Hematopoietic multipotent progenitor cell (in vitro differentiated cells): ENCODE results near the gene CABCOCO1. TPM values are rescaled to one million over a fixed set of nuclear protein-coding genes. Genes with fewer than 3 reads are reported as not detected.

Source experiments
- DNase-seq, 3 donors: peaks; one replicate each; pipeline ENCODE4 v3.0.0-alpha.2; 2011 to 2015; ENCODE audit warnings: low read depth in 2 of 3, low spot score in 2 of 3
- total RNA-seq: library from RNA; depleted of rRNA; stranded (reverse); fragments of >200 nt; gene quantifications from one replicate; pipeline ENCODE4 v1.2.3, GENCODE V29; 2012

Gene CABCOCO1, protein sequence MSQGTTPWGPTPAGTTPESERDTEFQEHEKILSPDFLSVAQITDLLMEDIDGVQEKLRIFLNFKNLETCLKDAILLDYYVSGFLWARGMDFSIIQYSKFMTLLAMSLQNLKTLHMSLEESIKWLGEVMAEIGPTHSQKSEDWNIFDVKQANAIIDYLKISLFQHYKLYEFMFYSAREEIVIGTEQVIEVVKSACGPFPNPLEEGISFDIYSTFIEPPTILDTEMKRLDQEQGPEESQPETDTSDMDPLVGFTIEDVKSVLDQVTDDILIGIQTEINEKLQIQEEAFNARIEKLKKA
- not detected for total RNA-seq

DNA sequence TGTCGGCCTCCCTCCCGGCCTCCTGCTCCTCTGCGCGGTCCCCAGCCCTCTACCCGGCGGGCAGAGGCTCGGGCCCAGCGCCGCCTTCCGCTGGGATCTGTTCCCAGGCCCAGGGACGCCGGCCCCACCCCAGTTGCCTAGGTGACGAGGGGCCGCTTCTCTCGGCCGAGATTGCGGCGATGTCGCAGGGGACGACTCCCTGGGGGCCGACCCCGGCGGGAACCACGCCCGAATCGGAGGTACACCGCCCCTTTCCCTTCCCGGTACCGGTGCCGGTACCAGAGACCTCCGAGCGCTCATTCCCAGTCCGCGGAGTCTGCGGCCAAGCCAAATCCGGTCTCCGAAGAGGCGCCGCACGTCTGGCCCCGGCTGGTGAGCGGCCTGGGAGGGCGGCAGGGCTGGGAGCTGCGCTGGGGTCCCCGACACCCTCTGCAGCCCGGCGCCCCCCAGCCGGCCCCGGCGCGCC is at the start of gene CABCOCO1:
TSS of gene CABCOCO1 (plus strand) at position 136 of the 466 bp plus-strand sequence. CDS start at position 180, 44 bp downstream.
- no peak for DNase-seq

DNA sequence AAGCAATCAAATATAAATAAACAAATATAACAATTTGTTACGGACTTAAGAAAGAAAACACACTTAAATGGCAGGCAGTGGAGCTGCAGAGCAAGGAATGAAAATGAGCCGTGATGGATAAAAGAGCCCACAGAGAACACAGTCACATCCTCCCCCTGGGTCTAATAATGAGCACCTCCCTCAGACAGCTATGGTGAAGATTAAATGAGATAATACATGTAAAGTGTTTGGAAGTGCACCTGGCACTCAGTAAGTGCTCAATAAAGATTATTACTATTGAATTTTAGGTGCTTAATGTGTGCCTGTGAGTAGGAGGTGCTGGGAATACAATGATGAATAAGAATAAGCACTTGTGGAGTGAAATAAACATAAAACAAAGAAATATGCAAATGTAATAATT is 49.1 kb upstream of the CABCOCO1 start:
- no peak for DNase-seq

DNA sequence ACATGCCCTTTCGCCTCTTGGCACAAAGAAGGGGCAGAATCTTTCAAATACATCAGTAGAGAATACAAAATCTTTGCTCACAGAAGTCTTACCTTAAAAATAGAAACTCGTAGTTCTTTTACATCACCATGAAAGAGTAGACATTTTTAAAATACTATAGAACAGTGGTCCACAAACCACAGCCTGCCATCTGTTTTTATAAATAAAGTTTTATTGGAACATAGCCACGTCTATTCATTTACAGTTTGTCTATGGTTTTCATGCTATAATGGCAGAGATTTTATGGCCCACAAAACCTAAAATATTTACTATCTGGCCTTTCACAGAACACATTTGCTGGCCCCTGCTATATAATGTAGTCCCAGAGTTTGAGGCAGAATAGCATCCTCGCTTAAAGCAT is 46.1 kb upstream of the CABCOCO1 start:
- no peak for DNase-seq

DNA sequence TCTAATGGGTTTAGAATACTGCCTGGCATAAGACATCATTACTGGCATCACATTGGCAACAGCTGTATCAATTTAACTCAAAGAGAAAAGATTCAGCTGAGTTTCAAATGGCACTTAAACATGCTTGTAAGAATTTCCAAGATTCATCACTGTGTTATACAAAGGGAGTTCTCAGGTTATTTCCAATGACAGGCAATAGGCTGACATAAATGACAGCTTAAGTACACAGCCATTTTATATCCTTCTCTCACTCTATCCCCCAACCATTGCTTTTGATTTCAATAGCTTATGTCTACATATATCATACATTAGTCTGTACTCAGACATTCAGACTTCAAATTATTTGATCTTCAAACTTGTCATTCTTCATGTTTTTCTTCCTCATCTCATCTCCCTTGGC is 45.5 kb upstream of the CABCOCO1 start:
- no peak for DNase-seq

DNA sequence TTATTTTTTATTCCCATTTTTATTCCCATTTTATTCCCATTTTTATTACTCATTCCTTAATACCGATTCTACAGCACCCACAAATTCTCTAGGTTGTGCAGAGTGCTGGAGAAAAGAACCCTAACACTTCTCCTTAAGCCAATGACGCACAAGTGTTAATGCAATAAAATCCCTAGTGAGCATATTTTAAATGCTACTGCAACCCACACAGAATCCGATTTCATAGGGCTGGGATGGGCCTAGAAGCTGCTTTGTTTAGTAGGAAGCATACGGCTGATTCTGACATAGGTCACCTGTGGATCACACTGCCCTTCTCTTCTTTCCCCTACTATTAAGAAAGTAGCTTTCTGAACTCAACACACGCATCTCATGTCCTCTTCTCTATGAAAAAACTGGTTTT is 45.1 kb upstream of the CABCOCO1 start:
- DNase-seq = no peak

DNA sequence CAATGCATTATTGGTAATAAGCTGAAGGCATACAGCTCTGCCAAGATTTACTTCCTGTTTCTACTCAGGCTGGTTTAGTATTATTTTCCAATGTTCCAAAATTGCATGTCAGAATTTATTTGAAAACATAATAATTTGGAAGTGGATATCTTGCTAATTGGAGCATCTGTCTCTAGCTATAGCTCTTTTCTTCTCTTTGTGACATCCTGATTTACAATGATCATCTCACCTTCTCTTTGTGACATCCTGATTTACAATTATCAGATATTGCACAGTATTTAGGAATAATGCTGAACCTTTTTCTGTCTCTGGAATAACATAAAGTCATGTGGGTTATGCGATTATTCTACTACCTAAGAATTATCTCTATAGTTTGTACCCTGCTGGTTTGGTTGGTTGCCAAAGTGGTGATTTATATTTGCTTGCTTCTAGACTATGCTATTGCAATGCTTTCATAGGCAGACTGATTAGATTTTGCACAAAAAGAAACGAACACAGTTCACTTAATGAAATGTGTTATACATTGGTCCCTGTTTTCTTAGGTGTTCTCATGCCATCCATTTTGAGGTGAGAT is 44.3 kb upstream of the CABCOCO1 start:
- no peak for DNase-seq

DNA sequence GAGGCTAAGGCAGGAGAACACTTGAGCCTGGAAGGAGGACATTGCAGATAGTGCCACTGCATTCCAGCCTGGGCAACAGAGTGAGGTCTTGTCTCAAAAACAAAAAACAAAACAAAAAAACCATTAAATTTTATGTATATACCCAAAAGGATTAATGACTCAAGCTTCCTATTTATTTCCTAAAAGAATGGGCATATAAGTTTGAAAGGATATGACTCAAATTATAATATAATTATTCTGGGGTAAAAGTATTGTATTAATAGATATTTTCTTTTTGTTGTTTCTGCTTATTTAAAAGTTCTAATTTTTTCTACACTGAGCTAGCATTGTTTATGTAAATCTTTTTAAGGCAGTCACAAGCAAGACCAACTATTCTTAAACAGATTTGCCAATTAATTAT is 42.2 kb upstream of the CABCOCO1 start:
- DNase-seq = no peak

DNA sequence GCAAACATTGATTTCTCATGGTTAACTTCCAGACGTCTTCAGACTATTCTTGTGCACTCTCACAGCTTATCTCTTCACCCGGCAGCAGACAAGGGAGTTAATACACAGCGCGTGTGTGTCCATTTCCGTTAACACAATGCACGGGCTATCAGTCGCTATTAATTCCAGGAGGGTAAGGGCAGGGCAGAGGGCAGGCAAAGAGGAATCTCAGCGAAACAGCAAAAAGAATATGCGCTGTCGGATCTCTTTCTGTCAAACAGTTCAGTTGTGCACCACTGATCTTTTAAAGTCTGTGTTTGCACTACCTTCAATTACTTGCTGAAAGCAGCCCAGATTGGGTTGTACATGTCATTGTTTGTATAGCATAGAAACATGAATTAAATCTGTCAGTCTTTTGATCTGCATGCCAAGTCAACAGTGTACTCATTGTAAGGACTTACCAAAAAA is 41.1 kb upstream of the CABCOCO1 start:
- no peak for DNase-seq

DNA sequence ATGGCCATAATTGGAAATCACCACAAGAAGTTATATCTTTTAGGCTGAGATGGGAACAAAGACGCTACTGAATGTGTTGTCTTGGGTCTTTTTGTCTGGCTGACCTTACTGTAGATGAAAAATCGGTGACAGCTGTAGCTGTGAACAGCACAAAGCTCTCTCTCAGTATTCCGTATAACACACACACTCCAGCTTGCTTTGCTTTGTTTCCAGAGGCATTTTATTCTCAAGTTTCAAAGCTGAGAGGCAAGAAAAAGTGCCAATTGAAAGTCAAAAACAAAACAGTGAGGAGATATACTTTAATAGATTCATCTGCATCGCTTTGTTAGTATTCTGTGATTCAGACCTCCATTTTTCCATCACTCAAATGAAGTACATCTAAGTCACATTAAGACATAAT is 39.6 kb upstream of the CABCOCO1 start:
- no peak for DNase-seq

DNA sequence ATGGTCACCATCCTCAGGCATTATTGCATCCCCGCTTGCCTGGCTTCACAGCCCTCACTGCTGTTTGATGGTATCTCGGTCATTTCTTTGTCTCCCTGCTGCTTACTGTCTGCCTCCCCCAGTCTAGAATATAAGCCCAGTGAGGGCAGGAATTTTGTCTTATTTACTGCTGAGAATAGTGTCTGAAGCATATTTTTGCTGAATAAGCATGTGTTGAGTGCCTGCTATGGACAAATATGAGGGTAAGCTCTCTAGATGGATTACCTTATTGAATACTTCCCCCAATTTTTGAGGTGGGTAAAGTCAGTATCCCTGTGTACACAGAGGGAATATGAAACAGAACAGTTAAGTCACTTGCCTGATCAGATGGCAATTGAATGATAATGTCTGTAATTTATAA is 36.5 kb upstream of the CABCOCO1 start:
- no peak for DNase-seq

DNA sequence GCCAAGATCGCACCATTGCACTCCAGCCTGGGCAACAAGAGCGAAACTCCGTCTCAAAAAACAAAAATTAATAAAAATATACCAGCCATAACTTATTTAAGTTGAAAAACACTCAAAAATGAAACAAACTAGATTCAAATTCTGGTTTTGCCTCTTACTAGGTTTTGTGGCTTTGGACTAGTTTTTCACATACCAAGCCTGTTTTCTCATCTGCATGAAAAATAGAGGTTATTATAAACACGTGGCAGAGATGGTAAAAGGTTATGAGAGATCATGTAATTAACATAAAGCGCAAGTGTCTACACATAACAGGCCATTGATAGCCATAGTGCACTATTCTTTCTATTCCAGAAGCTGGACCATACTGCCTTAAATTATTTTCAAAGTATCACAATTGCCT is 35.5 kb upstream of the CABCOCO1 start:
- DNase-seq = no peak

DNA sequence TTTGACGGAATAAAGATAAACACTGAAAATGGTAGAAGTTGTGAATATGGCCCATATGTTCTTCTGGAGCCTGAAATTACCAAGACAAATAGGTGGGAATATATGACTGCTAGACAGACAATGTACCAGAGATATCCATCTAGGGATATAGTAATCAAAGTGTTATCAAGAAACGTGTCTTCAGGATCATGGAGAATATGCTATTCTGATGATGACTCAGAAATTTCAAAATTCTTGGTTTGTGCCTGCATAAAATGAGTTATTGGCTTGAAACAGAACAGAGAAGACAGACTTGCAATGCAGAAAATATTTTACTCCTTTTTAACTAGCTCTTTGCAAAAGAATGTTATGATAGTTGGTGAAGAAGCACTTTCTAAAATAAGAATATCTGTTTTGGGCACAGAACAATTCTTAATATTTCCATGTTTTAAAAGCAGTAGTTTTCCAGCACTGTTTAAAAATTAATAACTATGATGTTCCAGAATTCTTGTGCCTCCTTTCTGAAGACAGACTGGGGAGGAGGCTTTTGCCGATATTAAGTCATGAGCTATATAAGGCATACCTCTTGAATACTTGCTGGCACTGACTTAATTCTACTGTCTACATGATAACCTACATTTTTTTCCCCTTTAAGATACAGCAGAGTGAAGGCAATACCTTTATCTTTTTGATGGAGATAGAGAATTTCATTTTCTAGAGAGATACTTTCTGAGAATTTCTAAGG is 34.4 kb upstream of the CABCOCO1 start:
- no peak for DNase-seq

DNA sequence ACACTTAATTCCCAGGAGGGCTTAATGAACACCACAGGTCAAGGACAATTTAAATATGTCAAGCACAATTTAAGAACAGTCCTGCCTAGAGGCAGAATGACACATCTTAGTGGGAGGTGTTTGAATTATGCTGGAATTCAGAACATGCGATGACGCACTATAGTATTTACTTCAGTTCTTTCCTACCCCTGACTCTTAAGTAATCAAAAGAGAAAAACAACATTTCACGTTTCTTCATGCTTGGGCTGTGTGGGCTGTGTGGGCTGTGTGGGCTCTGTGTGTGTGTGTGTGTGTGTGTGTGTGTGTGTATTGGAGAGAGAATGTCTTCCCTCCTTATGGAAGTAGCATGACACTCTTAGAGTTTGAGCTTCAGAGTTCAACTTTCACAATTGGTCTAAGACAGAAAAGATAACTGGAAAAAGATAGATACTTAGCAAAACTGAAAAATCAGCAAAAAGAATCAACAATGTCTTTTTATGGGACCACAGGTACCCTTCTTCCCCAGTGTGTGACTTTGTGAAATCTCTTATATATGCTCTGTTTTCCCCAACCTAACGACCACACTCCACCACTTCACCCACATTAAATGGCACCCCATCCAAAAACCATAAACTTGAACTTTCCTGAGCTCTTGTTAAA is 33.7 kb upstream of the CABCOCO1 start:
- DNase-seq = no peak

DNA sequence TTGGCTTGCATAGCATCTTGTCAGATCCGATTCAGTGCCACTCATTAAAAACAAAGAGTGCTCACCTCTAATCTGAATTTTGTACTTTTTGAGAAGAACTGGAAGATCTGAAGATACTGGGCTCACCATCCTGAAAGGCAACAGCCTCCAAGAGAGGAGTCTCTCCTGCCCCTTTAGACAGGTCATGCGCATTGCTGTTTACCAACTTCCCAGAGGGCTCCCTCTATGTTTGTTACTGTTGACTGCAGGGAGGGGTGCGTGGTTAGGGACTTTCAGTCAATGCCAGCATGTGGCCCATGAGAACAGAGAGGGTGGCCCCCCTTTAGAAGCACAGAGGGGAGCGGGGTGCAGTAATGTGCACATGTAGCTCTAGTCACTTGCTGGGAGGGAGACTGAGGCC is 33.2 kb upstream of the CABCOCO1 start:
- no peak for DNase-seq

DNA sequence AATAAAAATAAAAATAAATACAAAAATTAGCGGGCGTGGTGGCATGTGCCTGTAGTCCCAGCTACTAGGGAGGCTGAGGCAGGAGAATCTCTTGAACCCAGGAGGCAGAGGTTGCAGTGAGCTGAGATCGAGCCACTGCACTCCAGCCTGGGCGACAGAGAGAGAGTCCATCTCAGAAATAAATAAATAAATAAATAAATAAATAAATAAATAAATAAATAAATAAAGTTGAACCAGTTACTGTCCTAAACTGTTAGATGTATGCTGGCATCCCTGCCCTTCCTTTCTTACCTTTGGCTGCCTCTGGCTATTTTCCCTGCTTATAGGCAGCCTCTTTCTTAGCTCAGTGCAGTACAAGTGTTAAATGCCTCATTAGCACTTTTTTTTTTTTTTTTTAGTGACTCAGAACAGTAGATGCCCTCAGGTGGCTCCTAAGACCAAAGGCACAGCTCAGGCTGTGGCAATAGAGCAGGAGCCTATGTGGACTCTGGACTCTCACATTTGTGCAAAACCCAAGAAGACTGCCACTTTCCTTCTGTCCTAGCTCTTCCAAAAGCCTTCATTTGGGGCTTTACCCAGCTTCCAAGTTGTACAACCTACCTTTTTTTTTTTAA is 30.6 kb upstream of the CABCOCO1 start:
- DNase-seq = no peak

DNA sequence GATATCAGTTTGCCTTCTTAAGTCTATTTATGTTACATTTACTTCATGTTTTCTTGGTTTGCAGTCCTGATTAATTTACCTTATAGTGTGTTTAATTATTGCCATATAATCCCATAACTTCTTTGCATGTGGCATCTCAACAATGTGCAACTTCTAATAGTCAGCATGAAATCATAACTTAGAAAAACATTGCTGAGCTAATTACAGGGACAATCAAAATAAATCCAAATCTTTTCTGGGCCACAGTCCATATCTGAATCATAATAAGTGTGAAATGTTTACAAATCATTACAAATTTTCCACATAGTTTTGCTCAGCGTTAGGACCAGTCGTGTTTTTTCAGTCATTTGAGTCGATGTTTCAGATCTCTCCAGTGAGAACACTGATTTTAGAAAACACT is 29.1 kb upstream of the CABCOCO1 start:
- no peak for DNase-seq

DNA sequence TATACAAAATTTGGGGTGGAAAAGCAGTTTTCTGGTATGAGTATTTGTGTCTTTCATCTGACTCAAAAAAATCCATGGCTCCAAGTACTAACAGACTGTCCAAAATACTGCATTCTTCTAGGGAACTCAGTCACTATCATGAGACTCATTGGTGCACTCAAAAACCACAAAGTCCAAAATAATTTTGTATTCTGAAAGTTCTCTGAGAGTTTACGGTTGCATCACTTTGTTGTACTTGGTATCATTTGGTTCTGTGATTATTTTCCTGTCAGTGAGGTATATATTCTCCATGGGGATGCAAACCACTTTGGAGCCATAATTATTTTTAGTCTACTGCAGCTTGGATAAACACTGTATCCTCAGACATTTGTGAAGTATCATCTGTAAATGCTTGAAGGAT is 28.0 kb upstream of the CABCOCO1 start:
- no peak for DNase-seq

DNA sequence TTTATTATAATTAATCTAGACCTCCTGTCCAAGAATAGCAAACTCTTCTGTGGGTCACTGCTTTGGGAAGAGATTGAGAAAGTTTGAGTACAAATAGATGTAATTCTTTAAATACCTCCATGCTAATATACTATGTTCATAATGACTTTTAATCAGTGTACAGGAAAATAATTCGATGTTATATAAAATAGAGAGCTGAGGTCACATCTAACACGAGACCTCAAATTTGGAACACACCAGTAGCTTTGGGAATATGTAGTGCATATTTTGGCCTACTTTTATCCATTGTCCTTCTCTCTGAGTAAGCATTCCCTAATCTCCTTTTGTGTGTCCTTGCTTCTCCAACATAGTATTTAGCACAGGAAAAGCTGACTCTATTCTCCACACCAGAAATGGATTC is 27.3 kb upstream of the CABCOCO1 start:
- DNase-seq = no peak

DNA sequence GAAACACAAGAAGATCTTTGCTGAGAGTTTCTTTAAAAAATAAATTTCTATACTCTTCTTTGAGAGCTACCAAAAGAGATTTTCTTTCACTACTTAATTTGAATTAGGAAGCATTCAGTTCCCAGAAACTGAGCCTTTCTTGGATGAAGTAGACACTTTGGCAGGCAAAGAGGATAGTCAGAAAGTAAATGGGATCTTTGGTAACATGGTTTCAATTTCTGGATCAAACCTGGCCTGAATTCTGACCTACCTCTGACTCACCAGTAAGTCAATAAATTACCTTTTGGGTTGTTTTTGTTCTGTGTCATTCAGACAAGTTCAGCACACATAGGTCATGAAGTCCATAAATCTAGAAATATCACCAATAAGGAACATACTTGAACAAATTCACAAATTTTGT is 26.8 kb upstream of the CABCOCO1 start:
- no peak for DNase-seq

DNA sequence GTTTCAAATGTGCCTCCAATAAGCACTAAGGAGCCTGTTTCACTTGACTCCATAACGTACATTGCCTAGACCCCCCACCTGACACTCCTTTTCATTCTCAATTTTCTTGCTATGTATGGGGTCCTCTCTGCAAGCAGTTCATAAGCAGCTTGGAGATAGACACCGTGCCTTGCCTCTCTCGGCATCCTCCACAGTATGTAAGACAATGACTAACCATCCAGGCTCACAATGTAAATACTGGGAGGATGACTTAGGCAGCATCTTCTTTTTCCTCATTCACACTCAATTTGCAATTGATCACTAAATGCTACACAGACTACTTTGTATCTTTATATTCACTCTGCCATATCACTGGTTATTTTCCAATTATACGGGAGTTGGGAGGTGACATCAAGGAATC is 22.8 kb upstream of the CABCOCO1 start:
- no peak for DNase-seq

DNA sequence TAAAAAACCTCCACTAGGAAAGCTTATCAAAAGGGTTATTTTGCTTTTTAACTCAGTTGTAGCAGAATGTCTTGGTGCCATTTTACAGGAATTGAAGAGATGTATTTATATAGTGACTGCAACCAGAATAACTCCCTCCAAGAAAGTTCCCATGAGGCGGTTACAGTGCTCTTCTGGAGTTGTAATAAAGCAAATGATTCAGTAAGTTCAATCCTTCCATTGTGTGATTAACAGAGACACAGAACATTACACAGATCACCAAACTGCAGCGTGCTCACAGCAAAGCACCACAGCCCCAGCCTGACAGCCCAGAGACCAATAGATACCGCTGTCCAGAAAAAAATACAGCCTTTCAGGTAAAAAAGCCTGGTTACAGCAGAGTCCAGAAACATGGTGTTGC is 21.9 kb upstream of the CABCOCO1 start:
- no peak for DNase-seq
